Suppressor macrophage (primary cell): ENCODE data around the gene CTRB1.

Experiments
- DNase-seq, 4 experiments: peaks; one replicate each; pipeline ENCODE4 v3.0.0-alpha.2; 2020 to 2022
- total RNA-seq, 17 experiments: gene quantifications; one replicate each; lab custom pipeline; 2026; ENCODE audit warnings: mixed read lengths in 6 of 17, inconsistent platforms in 3 of 17; lab: John Stamatoyannopoulos, UW

The CTRB1 gene
- 0 to 0.66 (median 0) reads per million in 17 experiments for total RNA-seq

- DNase-seq: no peak
Measured at GRCh38 chr16:75218256-75219076, at the start of gene CTRB1. Gene CTRB1 (plus strand): TSS chr16:75218988. CDS start chr16:75219008, 20 bp downstream.

GRCh38 chr16:75169899-75170405, 48.8 kb upstream of the CTRB1 start:
- DNase-seq: no peak

DNA sequence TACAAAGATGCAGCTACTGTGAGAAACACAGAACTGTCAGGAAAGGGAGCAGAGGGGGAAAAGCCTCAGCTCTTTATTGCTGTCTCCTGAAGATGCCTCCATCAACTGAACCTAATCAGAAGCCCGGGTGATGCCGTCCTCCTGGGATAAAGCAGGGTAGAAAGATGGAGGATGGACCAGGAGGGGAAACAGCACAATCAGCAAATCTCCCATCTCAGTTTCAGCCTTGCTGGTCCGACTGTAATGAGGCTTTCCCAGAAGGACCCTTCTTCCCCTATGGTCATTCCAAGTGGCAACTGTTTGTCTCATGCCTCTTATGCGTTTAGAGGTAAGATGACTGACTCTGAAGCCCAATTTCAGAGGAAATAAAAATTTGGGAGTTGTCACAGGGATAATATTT, 46.2 kb upstream of the CTRB1 start:
- no peak for DNase-seq

GRCh38 chr16:75175074-75175473, 43.7 kb upstream of the CTRB1 start:
- DNase-seq: no peak

GRCh38 chr16:75176926-75177325, 41.9 kb upstream of the CTRB1 start:
- no peak for DNase-seq

- no peak for DNase-seq
Measured at GRCh38 chr16:75179208-75179607, 39.6 kb upstream of the CTRB1 start.

GRCh38 chr16:75181630-75182029, 37.2 kb upstream of the CTRB1 start:
- DNase-seq: peak; percentile 13 to 49 (median 37)

- DNase-seq: no peak
Measured at GRCh38 chr16:75188832-75189477, 29.8 kb upstream of the CTRB1 start.

GRCh38 chr16:75189638-75190245, 29.0 kb upstream of the CTRB1 start:
- no peak for DNase-seq

- no peak for DNase-seq
Measured at GRCh38 chr16:75192606-75193264, 26.1 kb upstream of the CTRB1 start.

DNA sequence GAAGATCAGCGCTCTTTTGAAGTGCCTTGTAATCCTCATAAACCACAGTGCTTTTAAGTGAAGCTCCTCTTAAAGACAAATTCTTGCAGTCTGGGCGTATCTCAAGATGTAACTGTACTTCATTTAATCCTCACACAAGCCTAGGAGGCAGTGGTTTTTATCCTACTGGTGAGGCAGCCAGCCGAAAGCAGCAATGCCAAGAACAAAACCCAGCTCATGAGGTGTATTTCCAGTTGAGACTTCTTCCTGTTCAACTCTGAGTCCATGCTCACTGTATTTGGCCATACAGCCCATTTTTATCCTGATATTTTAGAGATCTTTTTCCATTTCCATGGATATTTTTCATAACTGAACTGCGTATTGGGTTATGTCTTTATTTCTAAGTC, 25.5 kb upstream of the CTRB1 start:
- no peak for DNase-seq

GRCh38 chr16:75193730-75194444, 24.9 kb upstream of the CTRB1 start:
- no peak for DNase-seq

DNA sequence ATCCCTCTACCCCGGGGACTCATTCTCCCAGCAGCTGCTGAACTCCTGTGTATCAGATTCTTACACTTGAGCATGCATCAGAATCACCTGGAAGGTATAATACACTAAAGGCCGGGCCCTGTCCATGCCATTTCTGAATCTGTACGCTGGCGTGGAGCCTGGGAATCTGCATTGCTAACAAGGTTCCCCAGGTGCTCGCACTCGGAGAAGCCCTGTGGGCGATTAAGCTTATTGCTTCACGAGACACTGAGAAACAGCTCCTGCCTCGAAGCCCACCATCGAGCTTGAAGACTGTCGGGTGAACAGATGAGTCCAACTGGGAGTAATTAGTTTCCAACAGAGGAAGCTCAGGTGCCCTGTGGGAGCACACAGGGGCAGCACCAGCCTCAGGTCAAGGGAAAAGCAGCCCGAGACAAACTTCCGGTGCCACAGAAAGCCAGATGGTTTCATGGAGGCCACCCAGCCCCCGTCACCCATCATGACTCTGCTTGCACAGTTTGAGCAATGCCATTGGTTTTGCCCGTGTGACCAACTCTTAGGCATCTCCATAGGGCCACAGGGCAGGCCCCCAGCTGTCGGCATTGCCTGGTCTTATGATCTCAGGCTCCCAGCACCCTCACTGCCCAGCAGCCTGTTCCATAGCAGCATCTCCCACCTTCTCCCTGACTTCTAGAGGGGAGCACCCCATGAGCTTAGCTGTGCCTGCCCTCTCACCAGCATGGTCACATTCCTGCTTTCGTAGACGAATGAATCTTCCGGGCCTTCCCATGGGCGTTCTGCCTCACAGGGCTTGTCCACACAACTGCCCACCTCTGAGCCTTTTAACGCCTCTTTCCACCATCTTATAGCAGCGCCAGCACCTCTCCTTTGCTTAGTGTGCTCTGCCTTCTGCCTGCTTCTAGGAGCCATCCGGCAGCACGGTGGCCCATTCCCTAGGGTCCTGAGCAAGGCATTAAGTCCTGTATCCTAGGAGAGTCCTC, 22.7 kb upstream of the CTRB1 start:
- DNase-seq: no peak

DNA sequence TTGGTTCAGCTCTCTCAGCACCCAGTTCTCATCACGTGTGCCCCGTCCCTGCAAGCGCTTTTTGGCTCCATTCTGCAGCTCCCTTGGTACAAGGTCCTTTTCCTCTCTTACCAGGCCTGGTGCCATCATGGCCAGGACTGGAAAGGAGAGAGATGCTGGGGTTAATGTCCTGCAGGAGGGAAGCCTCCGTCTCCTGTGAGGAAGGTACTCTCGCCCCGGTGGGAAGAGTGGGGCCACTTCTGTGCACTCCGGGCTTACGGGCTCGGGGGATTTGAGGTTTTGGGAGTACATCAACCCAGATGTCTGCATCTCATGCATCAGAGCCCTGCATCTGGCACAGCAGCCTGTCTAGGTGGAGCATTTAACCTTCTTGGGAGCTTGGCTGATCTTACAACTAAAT, 22.0 kb upstream of the CTRB1 start:
- no peak for DNase-seq

GRCh38 chr16:75197522-75198134, 21.2 kb upstream of the CTRB1 start:
- DNase-seq: no peak

GRCh38 chr16:75198135-75198600, 20.6 kb upstream of the CTRB1 start:
- DNase-seq: no peak

GRCh38 chr16:75202069-75202590, 16.7 kb upstream of the CTRB1 start:
- DNase-seq: no peak

DNA sequence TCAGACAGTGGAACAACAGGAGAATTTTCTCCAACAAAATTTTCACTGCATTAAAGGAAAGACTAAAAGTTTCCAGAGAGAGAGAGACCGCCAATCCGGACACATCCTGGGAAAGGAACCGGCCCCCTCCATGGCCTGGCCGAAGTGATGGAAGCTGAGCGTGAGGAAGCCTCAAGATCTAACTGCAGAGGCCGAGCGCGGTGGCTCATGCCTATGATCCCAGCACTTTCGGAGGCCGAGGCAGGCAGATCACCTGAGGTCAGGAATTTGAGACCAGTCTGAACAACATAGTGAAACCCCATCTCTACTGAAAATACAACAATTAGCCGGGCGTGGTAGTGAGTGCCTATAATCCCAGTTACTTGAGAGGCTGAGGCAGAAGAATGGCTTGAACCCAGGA, 15.7 kb upstream of the CTRB1 start:
- no peak for DNase-seq

DNA sequence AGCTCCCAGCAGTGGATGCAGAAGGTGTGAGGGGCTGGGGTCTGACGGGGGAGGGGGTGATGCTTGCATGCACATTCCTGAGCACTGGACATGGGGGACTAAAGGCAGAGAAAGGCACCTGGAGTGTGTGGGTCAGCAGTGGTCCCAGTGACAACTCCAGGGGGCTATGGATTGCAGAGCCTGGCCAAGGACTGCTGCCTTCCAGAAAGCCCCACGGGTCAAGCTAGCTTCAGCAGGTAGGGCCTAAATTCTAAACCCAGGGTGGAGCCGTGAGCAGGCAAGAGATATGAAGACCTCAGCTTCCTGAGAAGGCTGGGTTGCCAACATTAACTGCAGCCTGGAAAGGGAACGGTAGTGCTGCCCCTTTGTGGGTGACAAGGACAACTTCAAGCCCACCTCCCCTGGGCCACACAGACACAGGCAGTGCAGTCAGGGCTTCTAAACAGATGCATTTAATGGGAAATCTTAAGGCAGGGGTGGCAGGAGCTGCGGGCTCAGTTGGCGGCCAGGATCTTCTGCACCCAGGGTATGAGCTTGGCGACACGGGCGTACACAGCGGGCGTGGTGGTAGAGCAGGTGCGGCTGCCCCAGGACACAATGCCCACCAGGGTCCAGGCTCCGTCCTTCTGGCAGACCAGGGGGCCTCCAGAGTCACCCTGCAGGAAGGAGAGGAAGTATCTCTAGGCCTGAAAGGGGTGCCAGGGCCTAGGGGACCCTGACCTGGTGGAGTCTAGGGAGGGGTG, 14.9 kb upstream of the CTRB1 start:
- no peak for DNase-seq

DNA sequence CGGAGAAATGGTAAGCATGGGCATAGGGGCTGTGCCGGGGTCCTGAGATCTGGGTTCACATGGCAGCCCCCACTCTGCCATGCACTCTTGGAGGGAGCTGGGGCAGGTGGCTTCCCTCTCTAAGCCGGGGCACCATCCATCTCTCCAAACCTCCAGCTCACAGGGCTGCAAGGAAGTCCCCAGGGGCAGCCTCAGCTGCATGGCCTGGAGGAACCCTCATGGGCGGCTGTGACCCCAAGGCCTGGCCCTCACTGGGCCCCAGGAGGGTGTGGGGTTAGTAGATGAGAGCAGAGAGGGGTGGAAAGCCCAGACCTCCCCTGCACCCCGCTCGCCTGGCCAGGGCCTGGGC, 14.4 kb upstream of the CTRB1 start:
- DNase-seq: no peak
